HG02852 (cell line): Measurements from ENCODE around the gene PRDX1.

ENCODE experiments used
- ATAC-seq: cut with Tn5 transposase; IDR thresholded peaks from one replicate; pipeline ENCODE4 v1.9.1; 2021; ENCODE audit warnings: mild to moderate bottlenecking, moderate library complexity; ENCODE audit not compliant: unreplicated experiment

Gene PRDX1

DNA sequence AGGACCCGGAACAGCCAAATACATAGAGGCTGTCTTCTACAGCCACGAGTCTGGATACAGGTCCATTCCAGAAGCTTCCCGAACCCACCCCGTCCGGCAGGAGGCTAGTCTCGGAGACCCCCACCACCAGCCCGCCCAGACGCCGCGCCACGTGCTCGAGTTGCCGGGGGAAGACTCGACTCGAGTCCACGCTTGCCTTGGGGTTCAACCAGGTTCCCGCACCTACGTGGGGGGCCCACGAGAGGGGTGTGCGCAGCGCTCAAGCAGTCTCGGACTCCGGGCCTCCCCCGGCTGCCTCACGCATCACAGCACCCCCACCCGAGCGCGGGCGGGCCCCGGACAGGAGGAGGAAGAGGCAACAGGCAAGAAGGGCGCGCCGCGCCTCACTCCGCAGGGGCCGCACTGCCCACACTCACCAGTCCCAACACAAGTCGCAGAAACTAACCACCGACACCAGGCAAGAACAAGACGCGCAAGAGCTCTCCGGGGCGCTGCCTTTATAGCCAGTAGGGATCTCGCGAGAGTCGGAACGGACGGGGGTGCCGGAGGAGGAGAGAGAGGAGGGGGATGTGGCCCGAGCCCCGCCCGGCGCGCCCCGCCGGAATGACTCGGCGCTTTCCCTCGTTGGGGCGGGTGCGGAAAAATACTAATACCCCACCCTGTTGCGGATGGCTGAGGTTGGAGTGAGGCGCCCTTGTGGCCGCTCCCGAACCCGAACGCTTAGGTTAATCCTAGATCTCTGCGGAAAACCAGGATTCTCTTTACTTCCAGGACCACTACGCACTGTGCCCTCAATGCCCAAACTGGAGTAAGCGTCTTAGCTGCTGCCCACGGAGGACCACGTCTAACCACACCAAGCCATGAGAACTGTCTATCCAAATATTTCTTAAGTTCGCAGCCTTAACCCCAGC is at the start of gene PRDX1:
Gene PRDX1 (minus strand): TSS at position 472 of the 911 bp plus-strand sequence. CDS start 2,841 bp downstream, outside the sequence.
- peak; percentile 79 for ATAC-seq

DNA sequence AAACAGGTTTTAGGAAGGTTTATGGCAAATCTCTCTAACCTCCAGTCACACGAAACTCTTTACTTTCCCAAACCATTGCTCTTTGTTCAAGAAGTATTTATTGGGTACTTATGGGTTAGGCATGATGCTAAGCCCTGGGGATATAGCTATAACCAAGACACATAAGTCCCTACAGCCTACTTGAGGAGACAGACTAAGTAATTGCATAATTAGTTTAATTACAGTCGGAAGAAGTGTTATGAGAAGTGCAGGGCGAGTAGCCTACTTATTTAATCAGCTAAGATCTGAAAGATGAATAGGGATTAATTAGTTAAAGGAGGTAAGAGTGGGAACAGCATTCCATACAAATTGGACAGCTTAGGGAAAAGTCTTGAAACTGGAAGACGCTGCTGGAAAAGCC is 48.9 kb upstream of the PRDX1 start:
- no peak for ATAC-seq

DNA sequence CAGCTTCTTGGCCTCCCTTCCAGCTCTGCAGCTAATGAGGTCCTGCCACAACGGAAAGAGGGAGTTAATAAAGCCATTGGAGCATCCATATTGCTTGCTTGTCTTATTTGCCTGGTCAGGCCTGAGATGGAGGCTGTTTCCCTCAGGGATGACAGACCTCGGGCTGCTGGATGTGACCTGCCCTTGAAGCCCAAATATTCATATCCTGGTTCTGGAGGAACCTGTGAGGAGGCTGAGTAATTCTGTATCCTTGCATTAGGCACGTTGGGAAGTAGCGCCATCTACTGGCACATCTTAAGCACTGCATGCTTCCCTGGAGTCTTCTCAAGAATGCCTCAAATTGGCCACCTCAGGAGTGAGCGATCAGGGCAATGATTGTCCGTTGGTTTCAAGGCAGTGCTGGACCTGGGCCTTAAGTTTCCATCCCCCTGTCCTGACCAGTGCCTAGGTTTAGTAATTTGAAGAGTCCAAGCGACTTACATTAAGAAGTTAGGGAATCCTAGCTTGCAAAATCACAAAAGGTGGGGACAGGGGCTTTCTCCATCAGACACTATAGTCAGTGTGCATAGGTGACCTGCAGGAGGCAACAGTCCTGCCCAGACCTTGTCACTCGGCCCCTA is 48.4 kb upstream of the PRDX1 start:
- no peak for ATAC-seq

DNA sequence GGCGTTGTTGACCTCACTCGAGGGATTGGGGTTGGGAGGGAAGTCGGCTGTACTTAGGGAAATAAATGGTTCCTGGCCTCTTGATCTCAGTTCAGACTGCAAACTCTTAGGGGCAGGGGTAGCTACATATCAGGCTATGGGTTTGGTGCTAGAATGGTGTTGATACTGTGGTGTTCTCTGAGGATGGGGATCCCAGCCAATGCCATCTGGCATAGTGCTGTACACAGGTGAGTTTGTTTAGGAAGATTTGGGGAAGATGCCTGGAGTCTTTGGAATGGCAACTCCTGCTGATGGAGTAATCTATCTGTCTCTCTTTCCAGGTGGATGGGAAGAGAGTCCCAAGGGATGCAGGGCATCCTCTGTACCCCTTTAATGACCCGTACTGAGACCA is 47.9 kb upstream of the PRDX1 start:
- no peak for ATAC-seq

DNA sequence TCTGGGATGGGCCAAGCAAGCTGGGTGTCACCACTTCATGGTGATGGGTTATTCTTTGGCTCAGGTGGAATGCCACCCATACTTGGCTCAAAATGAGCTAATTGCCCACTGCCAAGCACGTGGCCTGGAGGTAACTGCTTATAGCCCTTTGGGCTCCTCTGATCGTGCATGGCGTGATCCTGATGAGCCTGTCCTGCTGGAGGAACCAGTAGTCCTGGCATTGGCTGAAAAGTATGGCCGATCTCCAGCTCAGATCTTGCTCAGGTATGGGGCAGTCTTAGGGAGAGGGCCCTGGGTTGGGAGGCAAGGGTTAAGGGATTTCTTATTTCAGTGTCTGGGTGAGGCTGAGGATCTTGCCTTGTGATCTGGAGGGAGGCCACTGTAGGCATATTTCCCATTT is 46.7 kb upstream of the PRDX1 start:
- ATAC-seq, result no peak

DNA sequence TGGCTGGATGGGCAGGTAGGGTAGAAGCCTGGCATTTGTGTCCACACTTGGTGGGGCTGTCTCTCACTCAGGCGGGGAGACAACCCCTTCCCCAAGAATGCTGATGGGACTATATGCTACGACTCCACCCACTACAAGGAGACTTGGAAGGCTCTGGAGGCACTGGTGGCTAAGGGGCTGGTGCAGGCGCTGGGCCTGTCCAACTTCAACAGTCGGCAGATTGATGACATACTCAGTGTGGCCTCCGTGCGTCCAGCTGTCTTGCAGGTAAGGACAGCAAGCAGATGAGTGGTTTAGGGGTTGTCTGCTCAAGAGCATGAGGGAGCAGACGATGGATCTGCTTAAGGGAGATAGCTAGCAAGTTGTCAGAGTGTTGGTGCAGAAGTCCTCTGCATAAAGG is 46.2 kb upstream of the PRDX1 start:
- ATAC-seq, result no peak

DNA sequence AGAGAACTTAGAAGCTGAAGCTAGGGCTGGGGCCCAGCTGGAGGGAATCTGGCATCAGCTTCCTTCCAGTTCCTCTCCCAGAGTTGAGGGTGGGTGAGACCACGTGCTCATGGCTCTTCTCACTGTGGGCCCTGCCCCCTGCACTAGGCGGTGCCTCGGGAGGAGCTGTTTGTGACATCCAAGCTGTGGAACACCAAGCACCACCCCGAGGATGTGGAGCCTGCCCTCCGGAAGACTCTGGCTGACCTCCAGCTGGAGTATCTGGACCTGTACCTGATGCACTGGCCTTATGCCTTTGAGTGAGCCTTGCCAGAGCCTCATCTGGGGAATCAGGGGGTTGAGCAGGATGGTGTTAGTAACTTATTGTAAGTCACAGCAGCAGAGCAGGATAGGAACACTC is 45.0 kb upstream of the PRDX1 start:
- no peak for ATAC-seq

DNA sequence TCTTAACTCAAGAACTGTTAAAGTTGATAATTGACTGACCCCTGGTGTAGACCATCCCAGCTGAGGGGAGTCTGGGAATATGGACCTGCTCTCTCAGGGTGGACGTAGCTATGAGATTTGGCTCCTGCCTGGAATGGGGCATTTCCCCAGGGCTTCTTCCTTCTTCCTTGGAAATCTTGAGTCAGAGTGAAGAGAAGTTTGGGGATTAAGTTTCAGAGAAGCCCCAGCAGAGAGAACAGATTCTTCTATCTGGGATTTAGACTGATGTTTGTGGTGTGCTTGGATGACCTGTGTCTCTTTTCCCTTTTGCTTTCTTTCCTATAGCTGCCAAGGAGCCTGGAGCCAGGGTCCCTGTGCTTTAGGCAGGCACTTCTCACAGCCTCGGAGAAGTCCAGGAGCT is 42.2 kb upstream of the PRDX1 start:
- ATAC-seq, result no peak

DNA sequence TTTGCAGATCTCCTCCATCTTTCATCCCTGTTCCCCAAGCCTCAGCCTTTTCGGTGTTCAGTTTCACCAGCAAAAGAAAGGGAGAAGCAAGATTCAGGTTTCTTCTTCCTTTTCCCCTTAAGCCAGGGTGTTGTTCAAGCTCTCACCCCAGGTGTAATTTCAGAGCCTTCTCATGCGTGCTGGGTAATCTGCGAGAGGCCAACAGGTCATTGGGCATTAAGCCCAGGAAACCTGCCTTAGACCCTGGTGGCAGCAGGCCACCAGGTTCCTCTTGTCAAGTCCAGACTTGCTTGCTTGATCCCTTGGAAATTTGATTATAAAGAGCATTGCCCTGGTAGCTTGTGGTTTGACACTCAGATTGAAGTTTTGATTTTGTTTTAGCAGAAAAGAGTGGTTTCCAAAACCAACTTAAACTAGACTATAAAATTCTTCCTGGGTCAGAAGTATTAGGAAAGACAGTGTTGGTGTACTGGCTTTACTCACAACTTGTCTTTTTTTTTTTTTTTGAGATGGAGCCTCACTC is 35.8 kb upstream of the PRDX1 start:
- ATAC-seq, result no peak

DNA sequence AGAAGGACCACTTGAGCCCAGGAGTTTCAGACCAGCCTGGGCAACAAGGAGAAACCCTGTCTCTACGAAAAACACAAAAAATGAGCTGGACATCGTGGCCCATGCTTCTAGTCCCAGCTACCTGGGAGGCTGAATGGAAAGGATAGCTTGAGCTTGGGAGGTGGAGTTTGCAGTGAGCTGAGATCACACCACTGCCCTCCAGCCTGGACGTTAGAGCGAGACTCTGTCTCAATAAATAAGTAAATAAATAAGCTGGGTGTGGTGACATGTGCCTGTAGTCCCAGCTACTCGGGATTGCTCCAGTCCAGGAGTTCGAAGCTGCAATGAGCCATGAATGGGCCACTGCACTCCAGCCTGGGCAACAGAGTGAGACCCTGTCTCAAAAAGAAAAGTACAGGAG is 32.5 kb upstream of the PRDX1 start:
- no peak for ATAC-seq

DNA sequence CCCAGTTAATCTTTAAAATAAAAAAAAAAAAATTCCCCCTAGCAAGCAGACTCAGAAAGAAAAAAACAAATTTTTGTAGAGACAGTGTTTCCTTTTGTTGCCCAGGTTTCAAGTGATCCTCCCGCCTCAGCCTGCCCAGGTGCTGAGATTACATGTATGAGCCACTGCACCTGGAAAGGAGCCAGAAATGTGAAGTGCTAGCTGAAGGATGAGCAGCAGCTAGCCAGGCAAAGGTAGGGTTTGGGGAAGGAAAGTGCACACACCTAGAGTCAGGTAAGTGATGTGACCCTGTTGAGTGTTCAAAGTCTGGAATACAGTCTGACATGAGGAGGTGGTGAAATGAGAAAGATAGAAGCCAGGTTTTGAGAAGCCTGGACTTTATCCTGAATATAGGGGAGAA is 30.6 kb upstream of the PRDX1 start:
- ATAC-seq, result no peak

DNA sequence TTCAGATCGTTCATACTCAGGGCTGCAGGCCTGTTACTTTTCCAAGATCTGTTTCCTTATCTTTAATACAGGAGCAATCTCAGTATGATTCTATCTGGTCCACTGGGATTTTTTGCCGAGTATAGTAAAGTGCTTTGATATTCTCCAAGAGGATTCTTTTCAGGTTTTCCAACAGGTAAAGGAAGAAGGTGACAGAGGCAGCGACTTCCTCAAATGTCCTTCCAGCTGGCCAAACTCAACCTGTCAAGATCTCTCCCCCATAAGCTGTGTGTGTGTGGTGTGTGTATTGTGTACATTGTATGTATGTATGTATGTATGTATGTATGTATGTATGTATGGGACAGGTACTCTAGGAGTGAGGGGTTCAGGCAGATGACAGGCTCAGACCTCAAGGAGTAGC is 30.0 kb upstream of the PRDX1 start:
- ATAC-seq, result no peak

DNA sequence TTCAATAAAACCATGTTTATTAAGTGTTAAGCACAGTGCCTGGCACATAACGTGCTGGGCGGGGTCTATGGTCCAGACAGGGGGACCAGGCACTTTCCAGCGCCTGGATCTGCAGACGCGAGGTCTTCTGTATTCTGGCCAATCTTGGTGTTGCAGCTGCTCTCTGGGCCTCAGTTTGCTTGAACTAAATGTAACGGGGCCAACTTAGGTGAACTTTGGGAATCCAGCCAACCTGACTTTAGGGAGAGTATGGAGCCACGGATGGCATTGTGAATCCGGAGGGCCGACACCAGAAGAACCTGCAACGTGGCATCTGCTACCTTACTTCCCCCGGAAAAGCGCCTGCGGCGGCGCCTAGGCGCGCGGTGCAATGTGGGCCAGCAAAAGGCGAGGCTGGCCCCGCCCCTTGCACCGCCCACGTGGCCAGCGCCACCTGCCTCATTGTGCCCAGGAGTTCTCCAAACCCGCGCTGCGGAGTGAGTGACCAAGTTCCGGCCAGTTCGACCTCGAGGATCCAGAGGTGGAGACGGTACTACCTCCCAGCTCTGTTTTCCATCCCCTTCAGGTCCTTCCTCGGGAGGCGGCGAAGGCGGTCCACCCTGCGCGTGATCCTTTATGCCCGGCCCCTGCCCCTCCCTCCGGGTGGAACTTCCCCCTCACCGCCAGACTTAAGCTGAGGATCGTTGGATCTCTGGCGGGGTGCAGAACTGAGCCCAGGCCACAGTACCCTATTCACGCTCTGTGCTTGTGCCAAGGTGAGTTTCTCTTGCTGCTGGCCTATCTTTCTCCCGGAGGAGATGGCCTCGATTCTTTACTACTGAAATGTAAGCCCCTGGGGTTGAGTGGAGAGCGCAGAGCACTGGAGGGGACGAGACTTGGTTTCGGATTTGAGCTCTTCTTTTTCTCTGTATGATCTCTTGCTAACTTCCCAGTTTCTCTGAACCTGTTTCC is 29.0 kb upstream of the PRDX1 start, which contains the start of gene AKR1A1:
Gene AKR1A1 (plus strand): TSS at position 426 of the 951 bp plus-strand sequence. CDS start 10,969 bp downstream, outside the sequence.
- ATAC-seq, result peak; percentile 89

DNA sequence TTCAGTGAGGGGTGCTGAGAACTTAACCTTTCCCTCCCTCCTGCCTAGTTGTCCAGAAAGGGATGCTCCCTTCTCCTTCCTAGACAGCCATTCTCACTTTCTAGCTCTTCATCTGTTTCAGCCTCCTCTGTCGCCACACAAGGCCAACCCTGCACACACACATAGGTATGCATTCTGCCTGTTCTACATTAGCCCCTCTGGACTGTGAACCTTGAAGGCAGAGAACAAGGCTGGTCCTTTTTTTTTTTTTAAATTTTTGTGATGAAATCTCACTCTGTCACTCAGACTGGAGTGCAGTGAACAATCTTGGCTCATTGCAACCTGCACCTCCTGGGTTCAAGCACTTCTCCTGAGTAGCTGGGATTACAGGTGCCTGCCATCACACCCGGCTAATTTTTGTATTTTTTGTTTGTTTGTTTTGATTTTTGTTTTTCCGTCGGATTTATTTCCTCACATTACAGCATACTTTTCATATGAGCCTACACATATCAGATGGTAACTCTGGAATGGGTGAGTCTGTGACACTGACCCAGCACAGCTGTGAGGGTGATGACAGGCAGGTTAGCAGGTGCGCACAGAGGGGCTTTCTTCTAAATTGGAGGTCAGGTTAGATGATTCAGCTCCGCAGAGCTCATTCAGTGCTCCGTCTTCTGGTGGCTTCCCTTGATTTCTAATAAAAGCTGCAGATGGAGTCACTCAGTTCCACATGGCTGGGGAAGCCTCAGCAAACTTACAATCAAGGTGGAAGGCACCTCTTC is 24.0 kb upstream of the PRDX1 start:
- ATAC-seq, result no peak

DNA sequence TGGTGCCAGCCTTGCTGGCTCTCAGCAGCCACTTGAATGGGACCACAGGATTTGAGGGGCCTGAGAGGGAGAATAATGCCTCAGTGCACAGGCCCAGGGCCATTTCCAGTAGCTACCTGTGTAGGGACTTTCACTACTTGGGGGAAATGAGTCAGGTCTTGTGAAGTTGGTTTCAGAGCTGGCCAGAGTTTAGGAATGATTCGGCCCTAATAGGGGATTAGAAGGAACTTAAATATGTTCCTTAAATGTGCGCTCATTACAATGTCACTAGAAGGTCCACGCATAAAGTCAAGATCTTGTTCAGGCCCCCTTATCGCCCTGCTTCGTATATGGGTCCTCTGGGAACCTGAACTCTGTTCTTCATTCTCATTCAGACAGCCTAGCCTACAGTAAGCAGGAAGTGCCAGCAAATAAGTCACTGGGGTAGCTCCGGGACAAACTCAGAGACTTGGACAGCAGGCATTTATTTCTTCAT is 23.4 kb upstream of the PRDX1 start:
- peak; percentile 68 for ATAC-seq

DNA sequence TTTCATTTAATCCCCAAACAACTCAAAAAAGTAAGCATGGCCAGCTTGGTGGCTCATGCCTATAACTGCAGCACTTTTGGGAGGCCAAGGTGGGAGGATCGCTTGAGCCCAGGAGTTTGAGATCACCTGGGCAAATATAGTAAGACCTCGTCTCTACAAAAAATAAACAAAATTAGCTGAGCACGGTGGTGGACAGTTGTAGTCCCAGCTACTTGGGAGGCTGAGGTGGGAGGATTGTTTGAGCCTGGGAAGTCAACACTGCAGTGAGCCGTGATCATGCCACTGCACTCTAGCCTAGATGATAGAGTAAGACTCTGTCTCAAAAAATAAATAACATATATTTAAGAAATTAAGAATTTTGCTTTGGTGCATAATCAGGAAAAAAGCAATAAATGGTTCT is 22.8 kb upstream of the PRDX1 start:
- ATAC-seq, result no peak

DNA sequence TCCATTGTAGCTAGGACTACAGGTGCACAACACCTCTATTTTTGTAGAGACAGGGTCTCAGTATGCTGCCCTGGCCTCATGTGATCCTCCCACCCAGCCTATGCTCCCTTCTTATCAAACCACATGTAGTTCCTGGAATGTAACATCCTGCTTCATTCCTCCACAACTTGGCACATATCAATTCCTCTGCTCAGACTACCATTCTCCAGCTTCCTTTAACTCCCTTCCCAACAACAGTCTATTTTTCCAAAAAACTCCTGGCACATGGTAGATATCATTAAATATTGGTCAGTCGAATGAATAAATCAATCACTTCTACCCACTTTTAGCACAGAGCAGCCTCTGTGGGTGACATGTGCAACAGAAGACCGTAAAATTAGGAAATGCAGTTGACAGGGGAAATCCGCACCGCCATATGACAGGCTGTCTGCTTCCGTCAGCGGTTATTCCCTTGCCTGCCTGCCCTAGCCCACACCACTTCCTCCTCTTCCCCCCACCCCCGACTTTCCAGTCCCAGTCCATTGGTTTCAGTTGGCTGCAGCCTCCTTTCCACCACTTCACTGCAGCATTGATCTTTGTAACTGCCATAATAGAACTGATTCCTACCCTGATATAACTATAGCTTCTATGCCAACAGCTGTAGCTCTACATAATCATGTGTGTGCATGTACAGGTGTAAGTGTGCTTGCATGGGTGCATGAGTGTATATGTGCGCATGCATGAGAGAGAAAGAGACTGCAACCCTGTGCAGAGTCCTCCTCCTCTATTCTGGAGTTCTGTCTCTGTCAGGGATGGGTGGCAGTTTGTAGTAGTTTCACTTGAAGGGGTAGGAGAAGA is 22.1 kb upstream of the PRDX1 start:
- ATAC-seq, result peak; percentile 59

DNA sequence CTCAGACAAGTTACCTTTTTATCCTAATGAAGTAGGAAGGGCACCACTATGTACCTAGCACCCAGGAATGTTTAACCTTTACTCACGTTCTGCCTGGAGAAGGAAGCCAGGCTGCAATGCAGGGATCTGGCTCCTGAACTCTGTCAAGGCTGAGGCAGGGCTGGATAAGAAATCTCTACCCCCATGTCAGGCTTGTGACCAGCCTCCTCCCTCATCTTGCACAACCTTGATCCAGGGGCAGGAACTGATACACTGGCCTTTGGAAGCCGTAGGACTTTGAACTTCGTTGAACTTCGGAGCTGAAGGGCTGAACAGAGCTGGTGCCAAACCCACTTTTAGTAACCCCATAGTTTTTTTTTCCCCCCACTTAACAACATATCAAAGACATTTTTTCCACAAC is 20.9 kb upstream of the PRDX1 start:
- ATAC-seq, result no peak

DNA sequence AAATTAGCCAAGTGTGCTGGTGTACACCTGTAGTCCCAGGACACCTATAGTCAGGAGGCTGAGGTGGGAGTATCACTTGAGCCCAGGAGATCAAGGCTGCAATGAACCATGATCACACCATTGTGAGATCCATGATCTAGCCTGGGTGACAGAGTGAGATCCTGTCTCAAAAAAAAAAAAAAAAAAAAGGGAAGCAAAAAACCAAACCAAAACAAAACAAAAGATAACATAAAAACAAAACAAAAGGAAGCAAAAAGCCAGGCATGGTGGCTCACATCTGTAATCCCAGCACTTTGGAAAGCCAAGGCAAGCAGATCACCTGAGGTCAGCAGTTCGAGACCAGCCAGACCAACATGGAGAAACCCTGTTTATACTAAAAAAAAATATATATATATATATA is 19.5 kb upstream of the PRDX1 start:
- no peak for ATAC-seq
